ENCODE data around the gene GRIFIN.
"Not testable (repeated sequence)": the region's sequence is repeated elsewhere in the genome, so short reads cannot be mapped to it uniquely, and the experiment has no call there.

The GRIFIN gene

DNA sequence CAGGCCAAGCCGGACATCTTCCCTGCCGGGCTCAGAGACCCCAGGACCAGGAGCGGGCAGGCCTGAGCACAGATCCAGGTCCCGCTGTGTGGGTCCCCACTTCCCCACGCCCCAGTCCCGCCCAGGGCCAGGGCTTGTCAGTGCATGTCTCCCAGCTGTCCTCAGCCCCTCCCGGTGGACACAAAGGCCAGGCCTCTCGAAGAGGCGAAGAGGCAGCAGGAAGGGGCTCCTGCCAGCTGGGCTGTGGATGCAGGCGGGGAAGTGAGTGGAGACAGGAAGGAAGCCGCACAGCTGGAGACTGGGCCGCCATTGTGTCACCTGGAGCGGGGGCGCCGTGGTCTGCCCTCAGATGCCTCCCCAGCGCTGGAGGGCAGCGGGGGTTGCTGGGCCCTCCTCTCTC is 4.8 kb downstream of the GRIFIN start:
- DNase-seq, result no peak
- intact Hi-C loops (cut with DNase I), result no loop called here

- intact Hi-C loops (cut with DNase I), result no loop called here
- DNase-seq, result no peak
These were observed 5.2 kb downstream of the GRIFIN start for GRCh38 chr7:2471022-2471329.

- no peak for DNase-seq
- intact Hi-C loops (cut with DNase I), result no loop called here
These were observed 5.8 kb downstream of the GRIFIN start for GRCh38 chr7:2470204-2471021.

DNA sequence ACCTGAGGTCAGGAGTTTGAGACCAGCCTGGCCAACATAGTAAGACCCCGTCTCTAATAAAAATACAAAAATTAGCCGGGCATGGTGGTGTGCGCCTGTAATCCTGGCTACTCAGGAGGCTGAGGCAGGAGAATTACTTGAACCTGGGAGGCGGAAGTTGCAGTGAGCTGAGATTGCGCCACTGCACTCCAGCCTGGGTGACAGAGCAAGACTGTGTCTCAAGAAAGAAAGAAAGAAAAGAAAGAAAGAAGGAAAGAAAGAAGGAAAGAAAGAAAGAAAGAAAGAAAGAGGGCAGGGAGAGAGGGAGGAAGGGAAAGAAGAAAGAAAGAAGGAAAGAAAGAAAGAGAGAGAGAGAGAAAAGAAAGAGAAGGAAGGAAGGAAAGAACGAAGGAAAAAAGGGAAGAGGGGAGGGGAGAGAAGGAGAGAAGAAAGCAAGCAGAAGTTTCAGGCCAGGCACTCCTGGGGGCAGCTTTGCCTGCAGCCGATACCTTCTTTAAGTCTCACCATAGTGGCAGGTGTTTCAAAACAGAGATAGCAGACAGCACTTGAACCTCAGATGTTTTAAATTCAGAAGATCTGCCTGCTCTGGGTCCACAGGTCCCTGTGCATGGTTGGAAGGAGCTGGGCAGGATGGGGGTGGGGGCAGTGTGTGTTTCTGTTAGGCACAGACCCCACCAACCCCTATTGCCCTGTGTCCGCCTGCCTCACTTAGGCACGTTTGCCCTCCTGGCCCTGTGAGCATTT is 6.6 kb downstream of the GRIFIN start:
- intact Hi-C loops (cut with DNase I); DNase-seq: not testable (repeated sequence)

GRCh38 chr7:2468227-2468626 is 8.0 kb downstream of the GRIFIN start:
- DNase-seq, result no peak
- intact Hi-C loops (cut with DNase I), result no loop called here

DNA sequence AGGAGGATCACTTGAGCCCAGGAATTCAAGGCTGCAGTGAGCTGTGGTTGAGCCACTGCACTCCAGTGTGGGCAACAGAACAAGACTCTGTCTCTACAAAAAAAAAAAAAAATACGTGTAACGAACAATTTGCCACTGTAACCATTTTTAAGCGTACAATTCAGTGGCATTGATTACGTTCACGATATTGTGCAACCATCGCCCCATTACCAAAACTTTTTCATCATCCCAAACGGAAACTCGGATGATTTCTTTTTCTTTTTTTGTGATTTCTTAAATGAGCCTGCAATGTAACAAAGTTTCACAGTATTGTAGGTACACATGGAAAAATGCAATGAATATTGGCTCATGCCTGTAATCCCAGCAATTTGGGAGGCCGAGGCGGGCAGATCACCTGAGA is 9.5 kb downstream of the GRIFIN start:
- intact Hi-C loops (cut with DNase I), result no loop called here
- no peak for DNase-seq

DNA sequence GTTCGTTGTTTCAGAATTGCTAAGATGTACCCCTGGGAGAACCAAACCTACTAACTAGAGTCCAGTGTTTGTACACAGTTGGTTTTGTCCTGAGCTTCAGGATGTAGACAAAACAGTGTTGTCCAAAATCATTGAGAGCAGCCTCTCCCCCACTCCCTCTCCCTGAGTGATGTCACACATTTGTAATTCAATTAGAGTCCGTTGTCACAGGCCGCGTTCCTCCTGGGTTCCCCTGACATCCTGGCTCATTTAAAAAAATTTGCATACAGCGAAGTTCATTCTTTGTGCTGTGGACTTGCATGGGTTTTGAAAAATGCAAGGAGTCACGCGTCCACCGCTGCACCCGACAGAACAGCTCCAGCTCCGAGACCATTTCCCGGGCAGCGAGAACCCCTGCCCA is 10.3 kb downstream of the GRIFIN start:
- peak in 22 of 42 donors; percentile 14 to 78 (median 50) for DNase-seq
- intact Hi-C loops (cut with DNase I), result no loop called here

- intact Hi-C loops (cut with DNase I), result no loop called here
- no peak for DNase-seq
These were observed 13.5 kb downstream of the GRIFIN start for GRCh38 chr7:2462731-2463130.

- no peak for DNase-seq
- intact Hi-C loops (cut with DNase I), result no loop called here
These were observed 14.8 kb downstream of the GRIFIN start for GRCh38 chr7:2461268-2462026.

DNA sequence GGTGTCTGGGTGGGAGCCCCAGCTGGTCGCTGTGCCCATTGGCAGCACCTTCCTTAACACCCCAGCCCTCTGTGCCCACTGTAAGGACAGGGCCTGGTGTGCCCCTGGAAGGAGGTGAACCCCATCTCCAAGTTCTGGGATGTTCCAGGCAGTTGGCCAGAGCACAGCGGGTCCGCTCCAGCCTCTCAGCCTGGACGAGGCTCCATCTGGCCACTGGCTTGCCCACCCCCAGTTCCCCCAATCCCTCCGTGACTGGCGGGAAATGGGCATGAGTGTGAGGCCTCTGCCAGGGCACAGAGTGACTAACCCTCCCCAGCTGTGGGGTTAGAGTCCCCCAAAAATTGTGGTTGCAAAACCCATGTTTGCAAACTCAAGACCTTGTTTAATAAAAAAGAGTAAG is 15.6 kb downstream of the GRIFIN start:
- intact Hi-C loops (cut with DNase I), result no loop called here

DNA sequence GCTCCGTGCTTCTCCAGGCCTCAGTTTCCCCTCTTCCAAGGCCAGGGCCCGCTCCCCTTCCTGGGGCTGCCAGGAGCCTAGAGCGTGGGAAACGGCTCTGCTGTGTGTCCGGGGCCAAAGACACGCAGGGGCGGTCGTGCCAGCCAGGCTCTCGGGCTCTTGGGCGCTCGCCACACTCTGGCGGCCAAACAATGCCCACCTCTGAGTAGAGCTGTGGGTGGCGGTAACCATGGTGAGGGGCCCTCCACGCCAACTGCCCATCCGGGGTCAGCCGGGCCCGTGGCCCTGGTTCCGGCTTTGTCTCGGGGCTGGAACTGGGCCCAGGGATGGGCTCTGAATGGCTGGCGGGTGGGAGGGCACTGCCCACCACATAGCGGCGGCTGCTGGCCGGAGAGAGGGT is 16.0 kb downstream of the GRIFIN start:
- intact Hi-C loops (cut with DNase I), result no loop called here
- DNase-seq, result peak in 41 of 42 donors; percentile 46 to 91 (median 71)

More for the DNA sequence above, 15.6 kb downstream of the GRIFIN start:
- peak in 37 of 42 donors; percentile 13 to 90 (median 61) for DNase-seq

GRCh38 chr7:2459674-2460073 is 16.5 kb downstream of the GRIFIN start:
- DNase-seq, result peak in 1 of 42 donors; percentile 11
- intact Hi-C loops (cut with DNase I), result no loop called here

DNA sequence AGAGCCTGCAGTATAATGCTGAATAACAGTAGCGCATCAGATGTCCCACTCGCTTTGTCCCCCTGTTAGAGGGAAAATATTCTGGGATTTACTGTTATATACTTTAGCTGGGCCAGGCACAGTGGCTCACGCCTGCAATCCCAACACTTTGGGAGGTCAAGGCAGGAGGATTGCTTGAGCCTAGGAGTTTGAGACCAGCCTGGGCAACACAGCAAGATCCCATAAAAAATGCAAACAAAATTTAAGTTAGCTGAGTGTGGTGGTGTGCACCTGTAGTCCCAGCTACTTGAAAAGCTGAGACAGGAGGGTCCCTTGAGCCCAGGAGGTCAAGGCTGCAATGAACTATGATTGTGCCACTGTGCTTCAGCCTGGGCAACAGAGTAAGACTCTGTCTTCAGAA is 22.3 kb downstream of the GRIFIN start:
- intact Hi-C loops (cut with DNase I), result not testable (repeated sequence)

DNA sequence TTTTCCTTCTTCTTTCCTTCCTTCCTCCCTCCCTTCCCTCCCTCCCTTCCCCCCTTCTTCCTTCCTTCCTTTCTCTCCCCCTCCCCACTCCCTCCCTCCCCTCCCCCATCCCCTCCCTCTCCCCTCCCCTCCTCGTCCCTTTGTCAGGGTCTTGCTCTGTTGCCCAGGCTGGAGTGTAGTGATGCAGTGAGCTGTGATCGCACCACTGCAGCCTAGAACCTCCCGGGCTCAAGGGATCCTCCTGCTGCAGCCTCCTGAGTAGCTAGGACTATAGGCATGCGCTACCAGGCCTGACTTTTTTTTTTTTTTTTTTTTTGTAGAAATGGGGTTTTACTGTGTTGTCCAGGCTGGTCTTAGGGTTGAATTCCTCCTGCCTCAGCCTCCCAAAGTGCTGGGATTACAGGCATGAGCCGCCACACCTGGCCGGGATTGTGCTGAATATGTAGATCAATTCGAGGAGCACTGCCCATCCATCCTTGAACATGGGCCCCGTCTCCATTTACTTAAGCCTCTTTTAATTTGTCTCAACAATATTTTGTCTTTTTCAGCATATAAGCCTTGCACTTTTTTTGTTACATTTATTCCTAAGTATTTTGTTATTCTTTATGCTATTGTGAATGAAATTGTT is 23.4 kb downstream of the GRIFIN start:
- intact Hi-C loops (cut with DNase I), result no loop called here

More for the DNA sequence above, 22.3 kb downstream of the GRIFIN start:
- DNase-seq, result not testable (repeated sequence)

DNA sequence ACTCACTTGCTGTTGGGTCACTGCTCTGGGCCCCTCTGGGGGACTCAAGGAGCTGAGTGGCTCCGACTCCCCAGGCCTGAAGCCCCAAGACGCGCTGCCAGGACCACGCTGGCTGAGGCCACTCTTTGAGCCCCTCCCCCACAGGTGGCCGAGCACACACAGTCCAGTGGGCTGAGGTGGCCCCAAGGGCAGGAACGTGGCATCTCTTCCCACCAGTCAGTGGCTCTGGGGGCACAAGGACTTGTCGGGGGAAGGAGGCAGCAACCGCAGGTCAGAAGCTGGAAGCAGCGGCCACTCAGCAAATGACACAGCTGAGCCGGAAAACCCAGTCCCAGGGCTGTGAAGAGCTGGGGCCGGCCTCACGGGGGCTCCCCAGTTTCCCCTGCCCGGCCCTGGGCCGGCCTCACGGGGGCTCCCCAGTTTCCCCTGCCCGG is 24.1 kb downstream of the GRIFIN start:
- intact Hi-C loops (cut with DNase I), result no loop called here
- DNase-seq, result peak in 5 of 42 donors; percentile 23 to 43 (median 26)

More for the DNA sequence above, 23.4 kb downstream of the GRIFIN start:
- DNase-seq, result no peak

DNA sequence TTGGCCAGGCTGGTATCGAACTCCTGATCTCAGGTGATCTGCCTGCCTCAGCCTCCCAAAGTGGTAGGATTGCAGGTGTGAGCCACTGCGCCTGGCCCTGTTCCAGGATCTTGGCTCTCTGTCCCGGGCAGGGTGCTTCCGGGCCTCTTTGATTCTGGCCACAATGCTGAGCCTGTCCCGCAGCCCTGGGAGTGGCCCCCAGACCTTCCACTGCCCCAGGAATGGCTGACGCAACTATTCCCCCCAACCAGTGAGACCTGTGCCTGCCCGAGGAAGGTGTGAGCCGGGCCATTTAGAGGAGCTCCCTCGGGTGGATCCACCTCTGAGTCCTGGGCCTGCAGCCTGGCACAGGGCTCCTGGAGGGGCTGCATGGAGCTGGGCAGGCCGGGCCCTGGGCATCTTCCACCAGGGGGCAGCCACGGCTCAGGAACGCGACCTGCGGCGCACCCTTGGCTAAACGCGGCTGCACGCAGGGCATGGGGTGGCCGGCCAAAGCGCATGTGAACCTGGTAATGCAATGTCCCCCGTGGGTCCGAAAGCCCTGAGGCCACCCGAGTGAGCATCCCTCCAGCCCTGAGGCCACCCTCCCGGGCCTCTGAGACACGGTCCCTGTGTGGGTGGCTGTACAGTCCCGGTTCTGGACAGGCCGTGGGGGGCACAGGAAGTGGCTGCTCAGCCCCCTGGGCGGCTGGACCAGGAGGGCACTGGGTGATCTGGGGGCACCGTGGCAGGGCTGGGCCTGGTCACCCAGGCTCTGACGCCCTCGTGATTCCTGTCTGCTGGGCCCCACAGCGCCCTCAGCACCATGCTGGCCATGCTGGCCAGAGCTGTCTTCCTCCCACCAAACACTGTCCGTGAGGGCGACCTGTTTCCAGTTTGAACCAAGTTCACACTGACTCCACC is 24.8 kb downstream of the GRIFIN start:
- DNase-seq, result peak; percentile 63 to 94 (median 84)
- intact Hi-C loops (cut with DNase I), result no loop called here

DNA sequence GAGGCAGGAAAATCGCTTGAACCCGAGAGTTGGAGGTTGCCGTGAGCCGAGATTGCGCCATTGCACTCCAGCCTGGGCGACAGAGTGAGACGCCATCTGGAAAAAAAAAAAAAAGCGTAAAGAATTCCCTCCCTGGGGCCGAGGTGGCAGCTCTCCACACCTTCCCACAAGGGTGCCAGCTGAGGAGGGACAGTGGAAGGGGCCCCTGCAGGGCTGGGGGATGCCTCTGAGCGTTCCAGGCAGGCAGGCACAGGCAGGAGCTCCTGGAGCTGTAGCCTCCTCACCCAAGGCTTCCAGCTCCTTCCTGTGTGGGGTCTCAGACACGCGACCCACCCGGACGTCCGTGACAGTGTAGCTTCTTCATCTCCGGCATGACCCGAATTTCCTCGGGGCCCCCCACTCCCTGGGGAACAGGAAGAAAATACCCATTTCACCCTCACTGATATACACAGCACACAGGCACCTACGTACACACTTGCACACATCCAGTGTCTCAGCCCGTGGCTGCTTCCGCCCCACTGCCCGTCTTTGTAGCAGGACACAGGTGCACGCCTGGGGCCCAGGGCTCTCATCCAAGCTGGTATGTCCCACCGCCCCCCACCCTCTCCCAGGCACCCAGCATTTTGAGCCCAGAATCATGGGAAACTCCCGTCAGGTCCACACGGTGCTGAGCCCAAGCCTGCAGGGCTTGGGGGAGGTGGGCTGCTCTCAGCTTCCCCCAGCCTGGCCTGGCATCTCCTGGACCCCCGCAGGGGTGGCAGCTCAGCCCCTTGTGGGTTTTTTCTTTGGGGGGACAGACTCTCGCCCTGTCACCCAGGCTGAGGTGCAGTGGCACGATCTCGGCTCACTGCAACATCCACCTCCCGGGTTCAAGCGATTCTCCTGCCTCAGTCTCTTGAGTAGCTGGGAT is 25.7 kb downstream of the GRIFIN start:
- no peak for DNase-seq
- intact Hi-C loops (cut with DNase I), result no loop called here

Measured in head of caudate nucleus (tissue), 42 donors.